Activated CD8-positive, alpha-beta memory T cell treated with anti-CD3 and anti-CD28 coated beads, Interleukin-2, amount 50 U/mL, for 1 hour (primary cell): Measurements from ENCODE around the gene MPG.
"Not testable (repeated sequence)": the region's sequence is repeated elsewhere in the genome, so short reads cannot be mapped to it uniquely, and the experiment has no call there.

Experiments used
- DNase-seq: peaks from one replicate; pipeline ENCODE4 v3.0.0-alpha.2; 2020; ENCODE audit errors: extremely low read depth

Gene MPG

DNA sequence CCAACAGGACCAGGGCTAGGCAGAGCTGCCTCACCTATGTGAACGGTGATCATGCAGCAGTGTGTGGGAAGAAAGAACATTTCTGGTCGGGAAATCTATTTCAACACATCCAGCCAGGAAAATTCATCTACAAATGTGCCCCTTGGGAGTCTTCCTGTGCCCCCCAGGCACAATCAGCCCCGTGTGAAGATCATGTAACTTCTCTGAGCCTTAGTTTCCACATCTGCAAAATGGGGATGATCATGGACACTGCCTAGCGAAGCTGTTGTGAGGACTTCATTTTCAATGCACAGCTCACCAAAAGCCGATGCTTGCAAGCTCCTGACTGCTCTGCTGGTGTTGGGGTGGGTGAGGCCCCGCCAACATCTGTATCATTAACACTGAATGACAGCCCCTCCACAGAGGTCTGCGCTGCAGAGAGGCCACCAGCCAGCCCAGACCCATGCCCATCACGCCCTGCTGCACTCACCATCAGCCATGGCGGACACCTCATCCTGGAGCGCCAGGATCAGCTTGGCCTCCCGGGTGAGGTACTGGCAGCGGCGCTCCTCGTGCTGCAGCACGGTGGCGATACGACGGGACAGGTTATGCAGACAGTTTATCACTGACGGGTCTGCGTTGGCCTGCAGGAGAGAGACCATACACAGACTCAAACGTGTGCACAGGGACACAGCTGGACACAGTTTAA is 34.3 kb downstream of the MPG start:
- no peak for DNase-seq

DNA sequence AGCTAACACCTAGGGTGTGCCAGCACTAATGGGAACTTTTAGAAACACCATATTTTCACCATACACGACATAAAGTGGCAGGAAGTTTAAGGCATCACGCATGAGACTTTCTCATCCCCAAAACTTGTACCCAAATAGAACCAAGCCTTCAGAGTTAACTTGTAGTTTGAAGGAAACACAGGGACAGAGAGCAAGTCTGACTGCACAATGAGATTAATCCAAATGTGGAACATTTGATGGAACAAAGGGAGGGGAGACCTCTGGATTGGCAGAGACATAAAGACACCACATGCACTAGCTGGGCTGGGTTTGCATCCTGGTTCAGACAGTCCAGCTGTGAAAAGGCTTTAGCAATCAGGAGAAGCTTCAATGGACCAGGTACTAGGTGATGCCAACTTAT is 36.3 kb downstream of the MPG start:
- DNase-seq = no peak

DNA sequence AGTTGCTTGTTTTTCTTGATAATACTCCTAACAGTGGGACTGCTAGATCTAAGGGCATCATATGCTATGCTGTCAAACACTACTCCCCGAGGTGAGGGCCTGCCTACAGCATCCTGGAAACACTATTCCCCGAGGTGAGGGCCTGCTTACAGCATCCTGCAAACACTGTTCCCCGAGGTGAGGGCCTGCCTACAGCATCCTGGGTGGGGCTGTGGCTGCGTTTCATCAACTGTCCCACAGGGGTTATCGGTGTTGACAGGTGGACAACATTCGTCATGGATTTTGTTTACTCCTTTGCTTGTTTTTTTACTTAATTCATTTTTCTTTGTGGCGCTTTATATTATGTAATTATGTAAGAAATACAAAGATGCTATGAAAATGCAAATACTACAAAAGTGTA is 38.0 kb downstream of the MPG start:
- no peak for DNase-seq

DNA sequence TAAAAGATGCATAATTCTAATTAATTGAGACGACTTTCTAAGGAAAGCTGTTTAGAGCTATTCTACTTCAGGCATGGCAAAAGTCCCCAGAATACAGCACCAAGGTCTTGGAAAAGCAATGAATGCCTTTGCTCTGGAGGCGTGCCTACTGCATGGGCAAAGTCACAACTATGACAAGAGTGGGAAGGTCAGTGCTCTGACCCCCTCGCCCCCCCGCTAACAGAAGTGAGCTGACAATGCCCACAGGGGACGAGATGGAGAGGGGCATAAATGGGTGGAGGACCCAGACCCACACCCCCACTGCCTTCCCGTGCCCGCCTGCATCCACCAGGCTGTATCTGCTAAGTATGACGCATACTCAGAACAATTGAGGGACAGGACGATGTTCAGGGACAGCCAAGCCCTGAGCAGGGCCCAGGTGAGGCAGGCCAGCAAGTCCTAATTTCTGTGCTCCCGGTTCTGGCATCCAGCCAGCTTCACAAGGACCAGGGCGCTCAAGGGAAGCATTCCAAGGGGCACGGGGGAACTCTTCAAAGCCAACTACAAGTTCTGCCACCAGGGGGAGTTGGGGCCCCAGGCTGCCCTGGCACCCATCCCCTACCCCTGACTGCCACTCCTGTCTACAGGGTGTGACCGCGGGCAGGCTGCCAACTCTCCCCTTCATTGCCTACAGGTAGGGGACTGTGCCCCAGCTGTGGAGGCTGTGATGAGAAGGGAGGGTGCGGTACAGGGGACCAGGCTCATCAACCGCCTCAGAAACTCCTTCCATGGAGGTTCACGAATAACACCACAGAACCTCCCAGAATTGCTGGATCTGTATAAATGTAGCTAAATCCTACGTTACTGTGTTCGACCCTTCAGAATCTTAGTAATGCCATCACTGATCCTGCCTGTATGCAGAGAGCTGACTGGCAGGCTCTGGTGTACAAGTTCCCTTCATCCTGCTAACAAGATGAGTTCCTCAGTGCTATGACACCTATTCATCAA is 39.6 kb downstream of the MPG start:
- peak; percentile 44 for DNase-seq

DNA sequence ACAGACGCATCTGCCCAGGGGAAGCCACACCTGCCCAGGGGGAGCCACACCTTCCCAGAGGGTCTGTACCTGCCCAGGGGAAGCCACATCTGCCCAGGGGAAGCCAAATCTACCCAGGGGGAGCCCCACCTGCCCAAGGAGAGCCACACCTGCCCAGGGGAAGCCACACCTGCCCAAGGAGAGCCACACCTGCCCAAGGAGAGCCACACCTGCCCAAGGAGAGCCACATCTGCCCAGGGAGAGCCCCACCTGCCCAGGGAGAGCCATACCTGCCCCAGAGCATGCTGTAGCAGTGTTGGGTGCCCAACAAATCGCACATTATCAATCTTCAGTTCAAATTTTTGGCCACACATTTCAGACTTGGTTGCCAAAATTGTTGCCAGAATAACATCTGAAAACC is 40.8 kb downstream of the MPG start:
- DNase-seq = no peak

DNA sequence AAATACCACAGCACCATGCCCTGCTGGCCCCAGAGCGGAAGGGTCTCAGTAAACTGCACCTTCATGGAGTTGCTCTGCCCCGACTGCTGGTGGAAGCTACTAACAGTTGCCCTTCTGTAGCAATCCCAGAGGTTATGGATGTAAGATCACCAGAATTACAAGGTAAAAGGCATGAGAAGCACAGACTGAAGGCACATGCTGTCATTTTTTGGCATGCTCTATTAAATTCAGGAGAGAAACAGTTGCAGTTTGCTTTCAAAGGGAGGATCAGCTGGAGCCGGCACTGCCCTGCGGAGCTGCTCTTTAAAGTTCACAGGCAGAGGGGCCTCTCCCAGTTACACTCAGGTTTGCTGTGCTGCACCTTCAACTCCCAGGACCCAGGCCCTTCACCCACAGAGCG is 41.3 kb downstream of the MPG start:
- DNase-seq = no peak

DNA sequence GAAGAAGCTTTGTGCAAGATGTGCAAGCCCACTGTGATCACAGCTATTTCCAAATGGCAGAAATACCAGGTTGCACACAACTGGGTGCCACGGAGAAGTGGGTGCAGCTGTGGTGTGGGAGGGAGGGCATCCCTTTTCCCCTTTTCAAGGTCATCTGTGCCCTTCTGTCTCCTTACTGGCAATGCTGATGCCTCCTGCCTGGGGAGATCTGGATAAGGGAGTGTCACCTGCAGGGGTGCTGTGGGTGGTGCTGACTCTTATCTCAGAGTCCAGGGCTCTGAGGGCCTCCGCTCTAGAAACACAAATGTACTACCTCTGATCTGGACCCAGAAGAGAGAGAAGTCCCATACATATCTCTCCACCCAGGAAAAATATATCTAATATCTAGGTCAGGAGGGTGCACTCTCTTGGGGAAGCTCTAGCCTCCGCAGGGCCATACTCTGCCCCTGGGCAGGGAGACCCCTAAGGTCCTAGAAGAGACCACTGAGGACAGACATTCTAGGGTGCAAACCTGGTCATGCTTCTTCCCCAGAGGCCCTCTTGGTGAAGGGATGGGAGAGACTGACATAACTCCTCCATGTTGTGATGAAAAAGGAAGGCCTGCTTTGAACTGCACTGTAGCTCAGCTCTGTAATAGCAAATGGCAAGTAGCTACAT is 41.9 kb downstream of the MPG start:
- no peak for DNase-seq

DNA sequence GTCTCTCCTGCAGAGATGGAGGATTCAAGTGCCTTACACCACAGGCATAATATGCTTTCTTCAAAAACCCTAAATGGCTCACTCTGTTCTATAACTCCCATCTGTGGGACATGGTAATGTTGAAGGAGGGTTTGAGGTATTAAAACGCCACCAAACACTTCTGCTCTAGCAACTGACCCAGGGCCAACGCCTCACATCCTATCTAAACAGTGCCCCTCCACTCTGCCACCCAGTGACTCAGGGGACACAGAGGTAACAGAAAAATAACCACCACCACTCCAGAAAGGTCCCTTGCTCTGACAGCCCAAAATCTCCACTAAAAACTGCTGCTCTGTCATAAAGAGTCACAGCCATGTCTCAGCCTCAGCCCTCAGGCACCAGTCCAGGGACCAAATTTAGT is 42.7 kb downstream of the MPG start:
- DNase-seq = no peak

DNA sequence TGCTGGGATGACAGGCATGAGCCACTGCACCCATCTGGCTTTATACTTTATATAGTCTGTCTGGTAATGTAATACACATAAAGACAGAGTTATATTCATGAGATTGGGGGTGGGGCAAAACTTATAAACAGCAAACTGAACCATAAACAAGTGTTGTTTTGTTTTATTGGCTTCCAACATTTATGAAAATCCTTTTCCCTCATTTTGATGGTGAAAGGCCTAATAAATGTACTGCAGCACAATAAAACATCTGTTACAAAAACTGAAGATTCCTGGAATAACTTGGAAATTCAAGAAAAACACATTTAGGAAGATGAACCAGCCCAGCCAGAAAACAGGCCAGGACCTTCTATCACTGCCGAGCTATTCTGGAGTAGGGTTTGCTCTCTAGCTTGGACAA is 44.3 kb downstream of the MPG start:
- no peak for DNase-seq

DNA sequence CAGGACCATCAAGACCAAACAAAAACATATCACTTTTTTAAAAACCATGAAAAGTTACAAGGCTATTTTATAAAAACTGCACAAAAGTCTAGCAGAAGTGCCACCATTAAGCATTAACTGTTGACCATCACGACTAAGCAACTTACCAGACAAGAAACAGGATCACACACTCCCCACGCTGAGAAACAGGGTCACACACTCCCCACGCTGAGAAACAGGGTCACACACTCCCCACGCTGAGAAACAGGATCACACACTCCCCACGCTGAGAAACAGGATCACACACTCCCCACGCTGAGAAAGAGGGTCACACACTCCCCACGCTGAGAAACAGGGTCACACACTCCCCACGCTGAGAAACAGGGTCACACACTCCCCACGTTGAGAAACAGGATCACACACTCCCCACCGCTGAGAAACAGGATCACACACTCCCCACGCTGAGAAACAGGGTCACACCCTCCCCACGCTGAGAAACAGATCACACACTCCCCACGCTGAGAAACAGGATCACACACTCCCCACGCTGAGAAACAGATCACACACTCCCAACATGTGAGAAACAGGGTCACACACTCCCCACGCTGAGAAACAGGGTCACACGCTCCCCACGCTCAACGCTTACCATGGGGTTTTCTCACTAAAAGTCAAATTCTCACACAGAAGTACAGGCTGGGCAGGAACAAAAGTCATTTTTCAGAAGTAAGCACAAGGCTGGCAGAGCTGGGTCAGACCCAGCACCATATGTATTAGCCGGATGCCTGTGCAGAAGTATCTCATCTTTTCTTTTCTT is 45.7 kb downstream of the MPG start:
- DNase-seq = not testable (repeated sequence)

DNA sequence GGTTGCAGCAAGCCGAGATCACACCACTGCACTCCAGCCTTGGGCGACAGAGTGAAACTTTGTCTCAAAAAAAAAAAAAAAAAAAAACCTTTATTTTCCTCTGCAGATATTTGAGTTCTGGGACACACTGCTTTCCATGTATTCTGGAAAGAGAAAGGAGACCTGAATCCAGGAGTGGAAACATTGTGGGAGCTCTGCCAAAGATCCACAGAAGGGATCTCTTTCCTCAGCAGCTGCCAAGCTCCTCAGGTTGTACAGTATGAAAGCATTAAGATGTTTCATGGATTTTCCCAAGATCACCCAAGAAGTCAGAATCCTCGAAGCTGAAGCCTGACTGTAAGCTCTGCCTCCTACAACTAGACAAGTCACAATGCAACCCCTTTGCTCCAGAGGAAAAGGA is 47.0 kb downstream of the MPG start:
- no peak for DNase-seq

DNA sequence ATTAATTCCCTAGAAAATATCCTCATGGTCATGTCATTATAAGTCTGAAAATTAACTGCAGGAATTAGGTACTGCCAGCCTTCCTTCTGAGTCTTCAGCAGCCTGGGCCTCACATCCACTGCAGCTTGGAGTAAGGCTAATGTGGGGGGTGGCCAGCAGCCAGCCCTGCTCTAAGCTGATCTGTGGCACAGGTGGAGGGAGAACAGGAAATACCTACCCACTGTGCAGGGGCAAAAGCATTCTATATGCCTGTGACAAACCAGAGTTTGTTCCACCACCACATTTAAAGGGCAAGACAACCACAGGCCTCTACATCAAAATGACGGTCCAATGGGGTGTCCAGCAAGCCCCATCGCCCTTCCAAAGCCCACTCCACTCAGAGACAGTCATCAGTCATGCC is 51.0 kb downstream of the MPG start:
- DNase-seq = no peak

DNA sequence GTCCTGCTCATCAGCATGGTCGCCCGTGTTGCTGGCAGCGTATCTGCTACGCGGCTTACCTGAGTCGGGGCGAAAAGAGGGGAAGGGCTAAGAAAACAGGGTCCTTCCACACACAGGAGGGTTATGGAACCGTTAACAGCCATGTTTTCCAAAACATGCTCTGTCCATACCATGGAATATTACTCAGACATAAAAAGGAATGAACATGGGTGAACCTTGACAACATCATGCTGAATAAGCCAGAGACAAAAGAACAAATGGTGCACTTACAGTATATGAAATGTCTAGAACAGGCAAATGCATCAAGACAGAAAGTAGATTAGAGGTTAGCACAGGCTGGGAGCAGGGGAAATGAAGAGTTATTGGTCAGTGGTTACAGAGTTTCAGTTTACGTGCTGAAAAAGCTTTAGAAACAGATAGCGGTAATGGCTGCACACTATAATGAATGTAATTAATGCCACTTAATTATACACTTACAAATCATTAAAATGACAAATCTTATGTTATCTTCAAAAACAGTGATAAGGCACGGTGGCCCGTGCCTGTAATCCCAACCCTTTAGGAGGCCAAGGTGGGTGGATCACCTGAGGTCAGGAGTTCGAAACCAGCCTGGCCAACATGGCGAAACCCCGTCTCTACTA is 52.6 kb downstream of the MPG start:
- no peak for DNase-seq

DNA sequence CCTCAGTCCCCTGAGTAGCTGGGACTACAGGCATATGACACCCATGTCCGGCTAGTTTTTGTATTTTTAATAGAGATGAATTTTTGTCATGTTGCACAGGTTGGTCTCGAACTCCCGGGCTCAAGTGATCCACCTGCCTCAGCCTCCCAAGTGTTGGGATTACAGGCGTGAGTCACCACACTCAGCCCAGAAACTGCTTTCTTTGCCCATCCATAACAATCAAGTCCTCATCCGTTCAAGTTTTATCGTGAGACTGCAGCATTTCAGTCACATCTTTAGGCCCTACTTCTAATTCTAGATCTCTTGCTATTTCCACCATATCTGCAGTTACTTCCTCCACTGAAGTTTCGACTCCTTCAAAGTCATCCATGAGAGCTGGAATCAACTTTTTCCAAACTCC is 54.1 kb downstream of the MPG start:
- DNase-seq = no peak

DNA sequence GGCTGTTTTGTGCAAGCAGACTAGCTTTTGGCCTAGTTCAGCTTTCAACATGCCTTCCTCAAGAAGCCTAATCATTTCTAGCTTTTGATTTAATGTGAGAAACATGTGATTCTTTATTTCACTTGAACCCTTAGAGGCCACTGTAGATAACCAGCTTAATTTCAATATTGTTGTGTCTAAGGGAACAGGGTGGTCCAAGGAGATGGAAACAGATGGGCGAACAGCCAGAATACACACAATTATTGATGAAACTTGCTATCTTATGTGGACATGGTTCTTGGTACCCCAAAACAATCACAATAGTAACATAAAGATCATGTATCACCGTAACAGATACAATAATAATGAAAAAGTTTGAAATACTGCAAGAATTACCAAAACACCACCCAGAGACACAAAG is 55.7 kb downstream of the MPG start:
- DNase-seq = no peak
